Activated CD4-positive, alpha-beta T cell treated with anti-CD3 and anti-CD28 coated beads, Interleukin-2, amount 10 ng/mL, durations not matched to agents 24 days and 14 days (primary cell): ENCODE measurements around the gene TCF15. TPM values are rescaled to one million over a fixed set of nuclear protein-coding genes. Genes with fewer than 3 reads are reported as not detected.
A peak's percentile ranks its signal among the peaks of the same experiment; 100 is the strongest.

Experiments
- DNase-seq: peaks from one replicate; pipeline ENCODE4 v3.0.0; 2022
- H3K27ac Mint-ChIP-seq: one replicate; pipeline ENCODE4 v1.8.0; 2022; ENCODE audit warnings: mild to moderate bottlenecking, mixed read lengths
- H3K27me3 Mint-ChIP-seq: one replicate; pipeline ENCODE4 v1.8.0; 2022; ENCODE audit warnings: mixed read lengths
- H3K36me3 Mint-ChIP-seq: one replicate; pipeline ENCODE4 v1.8.0; 2022; ENCODE audit warnings: low read depth, mild to moderate bottlenecking, mixed read lengths
- H3K4me1 Mint-ChIP-seq: one replicate; pipeline ENCODE4 v1.8.0; 2021; ENCODE audit warnings: mixed read lengths
- H3K4me3 Mint-ChIP-seq: one replicate; pipeline ENCODE4 v1.8.0; 2022; ENCODE audit warnings: mild to moderate bottlenecking, moderate library complexity, mixed read lengths
- H3K9me3 Mint-ChIP-seq: one replicate; pipeline ENCODE4 v1.8.0; 2021; ENCODE audit warnings: mixed read lengths
- intact Hi-C: fragments of 100-400 bp; cut with micrococcal nuclease; formaldehyde crosslinking; loops from one replicate; pipeline ENCODE4 v1.15.1; 2023
- total RNA-seq: library from RNA; stranded (reverse); gene quantifications from 2 replicates; pipeline ENCODE4 v1.2.3, GENCODE V29; 2022

TCF15 gene
- total RNA-seq, result 0.12 TPM in 1 of 2 replicates, not detected in the other

- Mint-ChIP-seq H3K27me3 (peaks cover 50% of the 10 kb centered on the region), H3K36me3 (no peaks in the 10 kb centered on the region), H3K4me3 (no peak within 1 kb of the TSS), H3K9me3 (no peaks in the 10 kb centered on the region), H3K4me1 (peaks cover 6% of the 10 kb centered on the region), H3K27ac (no peak within 1 kb of the TSS)
- DNase-seq, result peak; percentile 65
- intact Hi-C loops, result no loop called here
Observed at GRCh38 chr20:610130-611046, at the start of gene TCF15. Gene TCF15 (minus strand): TSS chr20:610309. CDS start chr20:610237, 72 bp downstream.

- H3K4me3 Mint-ChIP-seq, result no peak overlapping the region
- H3K4me1 Mint-ChIP-seq, result peaks cover 17% of the 10 kb centered on the region
- H3K36me3 Mint-ChIP-seq, result no peaks in the 10 kb centered on the region
- H3K27me3 Mint-ChIP-seq, result peaks cover 74% of the 10 kb centered on the region
- H3K27ac Mint-ChIP-seq, result no peak overlapping the region
- H3K9me3 Mint-ChIP-seq, result no peaks in the 10 kb centered on the region
- intact Hi-C loops, result no loop called here
- no peak for DNase-seq
Observed at GRCh38 chr20:658731-659291, 48.7 kb upstream of the TCF15 start.

- no peak for DNase-seq
- intact Hi-C loops, result no loop called here
- Mint-ChIP-seq H3K9me3 (no peaks in the 10 kb centered on the region), H3K27me3 (peaks cover 73% of the 10 kb centered on the region), H3K4me1 (peaks cover 21% of the 10 kb centered on the region), H3K36me3 (no peaks in the 10 kb centered on the region), H3K27ac (no peak overlapping the region), H3K4me3 (no peak overlapping the region)
Observed at GRCh38 chr20:658202-658601, 48.1 kb upstream of the TCF15 start.

GRCh38 chr20:655726-656624 lies 45.9 kb upstream of the TCF15 start:
- no peak for DNase-seq
- Mint-ChIP-seq H3K4me3 (no peak overlapping the region), H3K36me3 (peaks cover 8% of the 10 kb centered on the region), H3K27me3 (peaks cover 53% of the 10 kb centered on the region), H3K27ac (no peak overlapping the region), H3K4me1 (peaks cover 29% of the 10 kb centered on the region), H3K9me3 (no peaks in the 10 kb centered on the region)
- intact Hi-C loops, result no loop called here

DNA sequence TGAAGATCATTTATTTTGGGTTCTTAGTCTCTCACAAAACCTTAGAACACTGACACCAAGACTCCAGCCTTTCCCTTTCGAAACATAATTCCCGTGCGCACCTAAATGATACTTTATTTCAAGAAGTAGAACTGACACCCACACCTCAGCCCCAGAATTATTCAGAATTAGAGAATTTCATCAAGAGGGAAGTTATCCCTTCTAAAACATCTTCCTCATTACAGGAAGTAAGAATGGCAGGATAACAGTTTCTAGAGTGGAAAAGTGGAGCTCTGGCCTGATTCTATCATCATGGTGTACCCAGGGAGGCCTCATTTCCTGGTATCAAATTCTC lies 44.3 kb upstream of the TCF15 start:
- DNase-seq, result no peak
- Mint-ChIP-seq H3K27ac (no peak overlapping the region), H3K27me3 (peaks cover 42% of the 10 kb centered on the region), H3K36me3 (peaks cover 16% of the 10 kb centered on the region), H3K4me3 (peak overlapping the region; percentile 83), H3K9me3 (no peaks in the 10 kb centered on the region), H3K4me1 (peaks cover 29% of the 10 kb centered on the region)
- intact Hi-C loops, result no loop called here

GRCh38 chr20:653590-654416 lies 43.7 kb upstream of the TCF15 start:
- Mint-ChIP-seq H3K4me3 (peak overlapping the region; percentile 83), H3K9me3 (no peaks in the 10 kb centered on the region), H3K4me1 (peaks cover 29% of the 10 kb centered on the region), H3K36me3 (peaks cover 20% of the 10 kb centered on the region), H3K27ac (peak overlapping the region; percentile 77), H3K27me3 (peaks cover 38% of the 10 kb centered on the region)
- intact Hi-C loops, result loop anchor here (1.0 to 2.0 kb wide), 2 partner anchors 111 to 181 kb away; partner anchors contain the start of gene CSNK2A1
- DNase-seq, result no peak

DNA sequence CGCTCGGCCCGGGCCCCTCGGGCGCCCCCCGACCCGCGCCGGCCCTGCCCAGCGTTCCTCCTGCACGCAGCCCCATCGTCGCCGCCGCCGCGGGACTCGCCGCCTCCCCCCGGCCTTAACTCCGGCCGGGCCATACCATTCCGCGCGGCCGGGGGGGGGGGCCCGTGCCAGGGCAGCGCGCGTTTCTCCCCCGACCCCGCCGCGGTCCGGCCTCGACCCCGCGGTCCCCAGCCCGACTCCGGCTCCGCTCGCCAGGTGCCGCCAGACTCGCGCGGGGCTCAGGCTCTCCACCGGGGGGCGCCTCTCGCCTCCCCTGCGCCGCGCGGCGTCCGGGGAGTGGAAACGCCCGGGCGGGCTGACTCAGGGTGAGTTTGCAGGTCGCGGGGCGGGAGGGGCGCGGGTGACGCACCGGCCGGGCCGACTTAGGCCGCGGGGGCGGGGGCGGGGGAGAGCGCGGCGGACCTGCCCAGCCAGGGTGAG lies 43.0 kb upstream of the TCF15 start, which contains the start of gene SRXN1:
TSS of gene SRXN1 (minus strand) at position 91 of the 480 bp plus-strand sequence. CDS start at position 76, 15 bp downstream.
- Mint-ChIP-seq H3K4me1 (peaks cover 29% of the 10 kb centered on the region), H3K27ac (peak within 1 kb of the TSS; percentile 84), H3K9me3 (no peaks in the 10 kb centered on the region), H3K4me3 (peak within 1 kb of the TSS; percentile 91), H3K27me3 (peaks cover 31% of the 10 kb centered on the region), H3K36me3 (peaks cover 26% of the 10 kb centered on the region)
- peak; percentile 94 for DNase-seq
- intact Hi-C loops, result loop anchor here (1.0 to 2.0 kb wide), 2 partner anchors 110 to 182 kb away; partner anchors contain the start of gene CSNK2A1

DNA sequence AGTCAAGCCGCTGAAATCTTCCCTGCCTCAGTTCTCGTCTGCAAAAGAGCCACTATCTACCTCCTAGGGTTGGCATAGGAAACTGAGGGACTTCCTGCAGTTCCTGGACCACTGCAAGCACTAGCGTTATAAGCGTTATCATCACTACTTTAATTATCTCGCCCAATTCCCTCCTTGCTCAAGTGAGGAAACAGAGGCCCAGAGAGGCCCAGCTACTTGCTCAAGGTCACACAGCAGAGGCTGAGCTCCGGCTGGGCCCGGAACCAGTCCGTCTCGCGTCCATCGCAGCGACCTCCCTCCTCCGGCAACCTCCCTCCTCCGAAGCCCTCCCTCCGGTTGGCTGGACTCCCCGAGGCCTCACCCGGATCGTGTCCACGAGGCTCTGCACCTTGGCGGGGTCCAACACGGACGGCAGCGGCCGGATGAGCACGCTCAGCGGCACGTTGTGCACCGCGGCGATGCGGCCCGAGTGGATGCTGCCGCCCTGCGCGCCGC lies 42.6 kb upstream of the TCF15 start:
- intact Hi-C loops, result loop anchor here (1.0 to 2.0 kb wide), 2 partner anchors 109 to 182 kb away; partner anchors contain the start of gene CSNK2A1
- peaks cover 31% of the 10 kb centered on the region for H3K36me3 Mint-ChIP-seq
- no peaks in the 10 kb centered on the region for H3K9me3 Mint-ChIP-seq
- DNase-seq, result no peak
- peaks cover 26% of the 10 kb centered on the region for H3K27me3 Mint-ChIP-seq
- H3K4me3 Mint-ChIP-seq, result peak overlapping the region; percentile 91
- H3K4me1 Mint-ChIP-seq, result peaks cover 29% of the 10 kb centered on the region
- peak overlapping the region; percentile 84 for H3K27ac Mint-ChIP-seq

DNA sequence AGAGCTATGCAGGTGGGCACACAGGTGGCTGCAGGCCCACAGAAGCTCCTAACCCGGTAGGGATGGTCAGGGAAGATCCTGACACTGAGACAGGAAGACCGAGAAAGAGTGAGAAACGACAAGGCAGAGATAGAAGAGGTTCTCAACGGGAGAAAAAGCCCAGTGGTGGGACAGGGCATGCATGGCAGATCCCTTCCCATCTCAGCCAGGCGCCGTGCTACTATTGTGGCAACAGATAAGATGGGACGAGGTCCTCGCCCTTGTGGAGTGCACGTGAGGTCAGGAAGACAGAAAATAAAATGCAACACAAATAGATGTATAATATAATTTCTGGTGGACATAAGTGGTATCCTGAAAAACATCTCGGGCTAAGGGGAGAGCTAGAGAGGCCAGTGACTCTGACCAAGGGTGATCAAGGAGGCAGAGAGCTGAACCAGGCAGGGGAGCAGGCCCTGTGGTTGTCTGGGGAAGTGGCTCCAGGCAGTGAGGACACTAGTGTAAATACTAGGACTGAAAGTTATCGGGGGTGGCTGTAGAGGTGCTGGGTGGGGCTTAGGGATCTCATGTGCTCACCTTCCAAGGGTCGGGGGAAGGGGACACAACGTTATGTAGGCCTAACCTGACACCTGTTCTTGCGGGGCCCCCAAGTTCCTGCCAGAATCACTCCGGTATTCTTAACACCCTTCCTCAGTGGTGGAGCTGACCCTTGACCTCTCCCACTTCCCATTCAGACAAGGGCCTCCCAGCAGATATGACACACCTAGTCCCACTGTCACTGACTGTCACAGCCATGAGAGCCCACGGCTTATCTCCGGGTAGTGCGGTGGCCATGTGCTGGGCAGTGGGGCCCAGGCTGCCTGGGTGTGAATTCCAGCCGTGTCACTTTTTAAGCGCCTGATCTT lies 41.9 kb upstream of the TCF15 start:
- no peaks in the 10 kb centered on the region for H3K9me3 Mint-ChIP-seq
- no peak for DNase-seq
- intact Hi-C loops, result loop anchor here (2.0 kb wide), 1 partner anchor 183 kb away; no protein-coding TSS in a partner anchor
- H3K27me3 Mint-ChIP-seq, result peaks cover 20% of the 10 kb centered on the region
- peaks cover 38% of the 10 kb centered on the region for H3K36me3 Mint-ChIP-seq
- peak overlapping the region; percentile 84 for H3K27ac Mint-ChIP-seq
- H3K4me3 Mint-ChIP-seq, result peak overlapping the region; percentile 91
- H3K4me1 Mint-ChIP-seq, result peaks cover 29% of the 10 kb centered on the region

DNA sequence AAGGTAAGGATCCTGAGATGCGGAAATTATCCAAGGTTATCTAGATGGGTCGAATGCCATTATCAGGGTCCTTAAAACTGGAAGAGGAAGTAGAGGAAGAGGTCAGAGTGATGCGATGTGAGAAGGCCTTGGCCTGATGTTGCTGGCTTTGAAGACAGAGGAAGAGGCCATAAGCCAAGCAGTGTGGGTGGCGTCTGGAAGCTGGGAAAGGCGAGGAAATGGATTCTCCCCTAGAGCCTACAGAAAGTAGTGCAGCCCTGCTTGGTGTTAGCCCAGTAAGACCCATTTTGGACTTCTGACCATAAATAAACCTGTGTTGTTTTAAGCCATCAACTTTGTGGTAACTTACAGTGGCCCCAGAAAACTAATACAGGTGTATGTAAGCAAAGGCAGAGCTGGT lies 40.8 kb upstream of the TCF15 start:
- no peak overlapping the region for H3K27ac Mint-ChIP-seq
- peaks cover 12% of the 10 kb centered on the region for H3K27me3 Mint-ChIP-seq
- peaks cover 29% of the 10 kb centered on the region for H3K4me1 Mint-ChIP-seq
- H3K4me3 Mint-ChIP-seq, result peak overlapping the region; percentile 91
- H3K9me3 Mint-ChIP-seq, result no peaks in the 10 kb centered on the region
- peaks cover 42% of the 10 kb centered on the region for H3K36me3 Mint-ChIP-seq
- no peak for DNase-seq
- intact Hi-C loops, result no loop called here

- no peak for DNase-seq
- Mint-ChIP-seq H3K4me1 (peaks cover 35% of the 10 kb centered on the region), H3K4me3 (no peak overlapping the region), H3K27ac (peak overlapping the region; percentile 54), H3K27me3 (peaks cover 8% of the 10 kb centered on the region), H3K36me3 (peaks cover 42% of the 10 kb centered on the region), H3K9me3 (no peaks in the 10 kb centered on the region)
- intact Hi-C loops, result no loop called here
Observed at GRCh38 chr20:650281-650680, 40.2 kb upstream of the TCF15 start.
